Smooth muscle cell (in vitro differentiated cells): Measurements from ENCODE around the gene NPPB. TPM values are rescaled to one million over a fixed set of nuclear protein-coding genes. Genes with fewer than 3 reads are reported as not detected.

ENCODE experiments used
- DNase-seq: peaks from one replicate; lab custom pipeline; 2025; ENCODE audit not compliant: unreplicated experiment; lab: John Stamatoyannopoulos, UW
- H2AFZ ChIP-seq: fragments of 200-600 bp; sonication (generic); 2 replicates; pipeline ENCODE4 v1.6.0; 2016; ENCODE audit warnings: antibody characterized with exemption, low read depth, mild to moderate bottlenecking
- H3F3A ChIP-seq: fragments of 200-600 bp; sonication (generic); 2 replicates; pipeline ENCODE4 v1.6.0; 2017; ENCODE audit warnings: antibody characterized with exemption, low read depth
- H3K27ac ChIP-seq: fragments of 200-600 bp; sonication (generic); 2 replicates; pipeline ENCODE4 v1.5.1; 2016; ENCODE audit warnings: low read depth, mild to moderate bottlenecking
- H3K27me3 ChIP-seq: fragments of 200-600 bp; sonication (generic); 2 replicates; pipeline ENCODE4 v1.6.1; 2016; ENCODE audit warnings: low read depth, mild to moderate bottlenecking
- H3K36me3 ChIP-seq: fragments of 200-600 bp; sonication (generic); 2 replicates; pipeline ENCODE4 v1.5.1; 2016; ENCODE audit warnings: low read depth
- H3K4me1 ChIP-seq: fragments of 200-600 bp; sonication (generic); 2 replicates; pipeline ENCODE4 v1.5.1; 2016; ENCODE audit warnings: low read depth
- H3K4me2 ChIP-seq: fragments of 200-600 bp; sonication (generic); 2 replicates; pipeline ENCODE4 v1.6.0; 2016; ENCODE audit warnings: mild to moderate bottlenecking
- H3K4me3 ChIP-seq: fragments of 200-600 bp; sonication (generic); 2 replicates; pipeline ENCODE4 v1.5.1; 2016; ENCODE audit warnings: mild to moderate bottlenecking
- H3K79me2 ChIP-seq: fragments of 200-600 bp; sonication (generic); 2 replicates; pipeline ENCODE4 v1.6.0; 2016; ENCODE audit warnings: low read depth, mild to moderate bottlenecking
- H3K9ac ChIP-seq: fragments of 200-600 bp; sonication (generic); 2 replicates; pipeline ENCODE4 v1.6.0; 2016; ENCODE audit warnings: low read depth
- H3K9me3 ChIP-seq: fragments of 200-600 bp; sonication (generic); replicated peaks from 2 replicates; pipeline ENCODE4 v1.5.1; 2016; ENCODE audit warnings: low read depth
- H4K20me1 ChIP-seq: fragments of 200-600 bp; sonication (generic); 2 replicates; pipeline ENCODE4 v1.6.0; 2016; ENCODE audit warnings: low read depth
- WGBS: methylation state at CpG from one replicate; pipeline ENCODE4 v1.1.7; 2016; ENCODE audit warnings: low lambda C conversion rate; 5-methylcytosine and 5-hydroxymethylcytosine counted together
- polyA plus RNA-seq: library from polyadenylated mRNA; unstranded; fragments of >200 nt; fragmentation: Nextera tagmentation; extraction: Ambion mirVana; gene quantifications from 2 replicates; pipeline ENCODE4 v1.2.1, GENCODE V29; 2016
- total RNA-seq: library from RNA; depleted of rRNA; stranded (reverse); fragments of >200 nt; gene quantifications from 2 replicates; pipeline ENCODE4 v1.2.3, GENCODE V29; 2014
- TF ChIP-seq, protein P1 (sequence below): fragments of 200-600 bp; sonication (generic); IDR thresholded peaks from 2 replicates; pipeline ENCODE4 v1.5.1; 2017; ENCODE audit warnings: borderline replicate concordance, mild to moderate bottlenecking, antibody characterized with exemption; ENCODE audit not compliant: insufficient read depth, poor library complexity, severe bottlenecking

NPPB gene
- total and polyA plus RNA-seq, 2 experiments from 2014 or later: 9.5 to 12.2 TPM

DNA sequence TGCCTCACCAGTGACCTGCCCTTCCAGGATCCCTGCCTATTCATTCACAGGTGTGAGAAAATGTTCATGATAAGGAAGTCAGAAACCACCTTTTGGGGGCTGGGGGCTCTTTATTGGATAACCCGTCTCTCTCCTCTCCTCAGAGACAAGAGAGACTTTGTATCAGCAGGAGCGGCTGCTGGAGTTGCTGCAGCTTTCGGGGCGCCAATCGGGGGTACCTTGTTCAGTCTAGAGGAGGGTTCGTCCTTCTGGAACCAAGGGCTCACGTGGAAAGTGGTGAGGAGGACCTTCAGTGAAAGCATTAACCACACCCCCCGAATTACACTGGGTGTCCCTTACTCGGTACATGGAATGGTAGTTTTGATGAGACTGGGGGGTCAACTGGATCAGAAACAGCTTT, 31.8 kb downstream of the NPPB start:
- DNase-seq: no peak

DNA sequence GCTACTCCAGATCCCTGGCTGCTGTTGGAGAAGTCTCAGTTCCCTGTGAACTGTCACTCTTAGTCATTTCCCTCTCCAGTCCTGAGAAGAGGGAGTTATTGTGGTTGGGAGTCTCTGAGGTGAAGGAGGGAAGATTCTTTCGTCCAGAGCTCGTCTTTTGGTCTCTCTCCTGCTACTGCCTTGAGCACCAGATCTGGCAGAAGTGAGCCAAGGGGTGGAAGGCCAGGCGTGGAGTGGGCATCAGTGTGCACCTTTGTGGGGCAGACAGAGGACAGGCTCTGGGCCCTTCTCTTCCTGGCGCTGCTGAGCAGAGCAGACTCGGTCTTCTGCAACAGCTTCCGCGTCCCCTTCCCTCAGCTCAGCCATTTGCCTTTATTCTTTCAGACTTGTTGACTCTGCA, 33.6 kb downstream of the NPPB start:
- Histone ChIP-seq H2AFZ (no peak overlapping the region), H3K9me3 (no peaks in the 10 kb centered on the region), H3F3A (no peaks in the 10 kb centered on the region), H3K4me1 (no peaks in the 10 kb centered on the region), H3K27ac (no peak overlapping the region), H3K79me2 (no peaks in the 10 kb centered on the region), H3K36me3 (peaks cover 3% of the 10 kb centered on the region), H3K4me3 (no peak overlapping the region), H4K20me1 (no peaks in the 10 kb centered on the region), H3K4me2 (no peak overlapping the region), H3K27me3 (no peaks in the 10 kb centered on the region), H3K9ac (no peak overlapping the region)
- 97% methylated on average over 7 of the region's 7 CpGs for WGBS
- TF ChIP-seq, protein P1, sequence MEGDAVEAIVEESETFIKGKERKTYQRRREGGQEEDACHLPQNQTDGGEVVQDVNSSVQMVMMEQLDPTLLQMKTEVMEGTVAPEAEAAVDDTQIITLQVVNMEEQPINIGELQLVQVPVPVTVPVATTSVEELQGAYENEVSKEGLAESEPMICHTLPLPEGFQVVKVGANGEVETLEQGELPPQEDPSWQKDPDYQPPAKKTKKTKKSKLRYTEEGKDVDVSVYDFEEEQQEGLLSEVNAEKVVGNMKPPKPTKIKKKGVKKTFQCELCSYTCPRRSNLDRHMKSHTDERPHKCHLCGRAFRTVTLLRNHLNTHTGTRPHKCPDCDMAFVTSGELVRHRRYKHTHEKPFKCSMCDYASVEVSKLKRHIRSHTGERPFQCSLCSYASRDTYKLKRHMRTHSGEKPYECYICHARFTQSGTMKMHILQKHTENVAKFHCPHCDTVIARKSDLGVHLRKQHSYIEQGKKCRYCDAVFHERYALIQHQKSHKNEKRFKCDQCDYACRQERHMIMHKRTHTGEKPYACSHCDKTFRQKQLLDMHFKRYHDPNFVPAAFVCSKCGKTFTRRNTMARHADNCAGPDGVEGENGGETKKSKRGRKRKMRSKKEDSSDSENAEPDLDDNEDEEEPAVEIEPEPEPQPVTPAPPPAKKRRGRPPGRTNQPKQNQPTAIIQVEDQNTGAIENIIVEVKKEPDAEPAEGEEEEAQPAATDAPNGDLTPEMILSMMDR: no peak
- no peak for DNase-seq

More for the DNA sequence above, 31.8 kb downstream of the NPPB start:
- H3K9ac ChIP-seq: no peak overlapping the region
- H3K27ac ChIP-seq: no peak overlapping the region
- H3K36me3 ChIP-seq: peaks cover 5% of the 10 kb centered on the region
- TF ChIP-seq, protein P1: no peak
- H3K4me2 ChIP-seq: no peak overlapping the region
- H3F3A ChIP-seq: no peaks in the 10 kb centered on the region
- no peaks in the 10 kb centered on the region for H3K27me3 ChIP-seq
- no peaks in the 10 kb centered on the region for H4K20me1 ChIP-seq
- H3K79me2 ChIP-seq: no peaks in the 10 kb centered on the region
- no peaks in the 10 kb centered on the region for H3K9me3 ChIP-seq
- H3K4me3 ChIP-seq: no peak overlapping the region
- no peaks in the 10 kb centered on the region for H3K4me1 ChIP-seq
- no peak overlapping the region for H2AFZ ChIP-seq
- 98% methylated on average over 9 of the region's 9 CpGs for WGBS

DNA sequence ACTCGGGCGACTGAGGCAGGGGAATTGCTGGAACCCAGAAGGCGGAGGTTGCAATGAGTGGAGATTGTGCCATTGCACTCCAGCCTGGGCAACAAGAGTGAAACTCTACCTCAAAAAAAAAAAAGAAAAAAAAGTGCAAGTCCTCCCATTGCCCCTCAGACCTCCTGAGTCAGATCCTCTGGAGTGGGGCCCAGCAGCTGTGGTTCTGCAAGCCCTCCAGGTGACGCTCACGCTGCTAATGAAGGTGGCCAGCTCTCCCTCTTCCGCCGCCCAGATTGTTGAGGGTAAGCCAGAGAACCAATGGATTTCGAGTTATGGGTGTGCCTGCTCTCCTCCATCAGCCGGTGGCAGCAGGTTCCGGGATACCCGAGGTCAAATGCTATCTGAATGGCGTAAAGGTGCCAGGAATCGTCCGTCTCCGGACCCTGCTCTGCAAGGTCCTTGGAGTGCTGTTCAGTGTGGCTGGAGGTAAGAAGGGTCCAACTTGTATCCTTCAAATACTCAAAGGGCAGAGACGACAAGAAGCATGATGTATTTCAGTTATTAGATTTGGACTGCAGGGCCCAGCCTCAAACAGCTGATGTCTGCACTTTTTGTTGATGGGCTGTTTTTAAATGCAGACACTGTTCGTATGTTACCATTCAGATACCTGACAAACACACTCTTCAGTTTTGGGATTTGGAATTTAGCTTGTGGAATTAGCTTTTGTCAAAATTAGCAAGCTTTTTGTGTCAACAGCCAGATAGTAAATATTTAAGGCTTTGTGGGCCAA, 35.2 kb downstream of the NPPB start:
- TF ChIP-seq, protein P1: no peak
- Histone ChIP-seq H3K9me3 (no peaks in the 10 kb centered on the region), H2AFZ (no peak overlapping the region), H3K36me3 (peaks cover 4% of the 10 kb centered on the region), H3K4me2 (no peak overlapping the region), H4K20me1 (peaks cover under 1% of the 10 kb centered on the region), H3K27ac (no peak overlapping the region), H3K4me3 (no peak overlapping the region), H3F3A (no peaks in the 10 kb centered on the region), H3K4me1 (no peaks in the 10 kb centered on the region), H3K79me2 (no peaks in the 10 kb centered on the region), H3K9ac (no peak overlapping the region), H3K27me3 (no peaks in the 10 kb centered on the region)
- WGBS: 96% methylated on average over 17 of the region's 17 CpGs
- no peak for DNase-seq

DNA sequence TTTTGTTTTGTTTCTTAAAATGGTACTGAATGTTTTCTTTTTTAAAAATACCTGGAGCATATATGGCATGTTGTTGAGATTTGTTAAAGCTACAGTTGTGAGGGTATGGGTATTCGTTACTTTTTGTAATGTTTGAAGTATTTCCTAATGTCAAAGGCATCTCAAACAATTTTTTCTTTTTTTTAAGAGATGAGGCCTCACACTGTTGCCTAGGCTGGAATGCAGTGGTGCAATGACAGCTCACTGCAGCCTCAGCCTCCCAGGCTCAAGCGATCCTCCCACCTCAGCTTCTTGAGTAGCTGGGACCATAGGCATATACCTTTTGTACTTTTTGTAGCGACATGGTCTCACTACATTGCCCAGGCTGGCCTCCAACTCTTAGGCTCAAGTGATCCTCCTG, 36.7 kb downstream of the NPPB start:
- Histone ChIP-seq H4K20me1 (peaks cover 8% of the 10 kb centered on the region), H2AFZ (no peak overlapping the region), H3K36me3 (peaks cover 11% of the 10 kb centered on the region), H3K27me3 (no peaks in the 10 kb centered on the region), H3K4me2 (no peak overlapping the region), H3K79me2 (no peaks in the 10 kb centered on the region), H3F3A (no peaks in the 10 kb centered on the region), H3K9me3 (no peaks in the 10 kb centered on the region), H3K27ac (peak overlapping the region; percentile 81), H3K4me1 (no peaks in the 10 kb centered on the region), H3K4me3 (no peak overlapping the region), H3K9ac (peak overlapping the region; percentile 37)
- TF ChIP-seq, protein P1: no peak
- no peak for DNase-seq
- WGBS: 66% methylated on average over 3 of the region's 3 CpGs
